B cell (primary cell): ENCODE data around the gene RNF112. TPM values are rescaled to one million over a fixed set of nuclear protein-coding genes. Genes with fewer than 3 reads are reported as not detected.

Source experiments
- ATAC-seq: fragments of 200-7000 bp; cut with Tn5 transposase; one replicate; pipeline ENCODE4 v1.10.0; 2021; ENCODE audit warnings: low read depth, mild to moderate bottlenecking, moderate number of reproducible peaks, moderate library complexity
- CTCF ChIA-PET: fragments of 350-600 bp; sonication (Branson Sonifier 250); formaldehyde crosslinking; loops from one replicate; lab custom pipeline; 2021; ENCODE audit warnings: antibody characterized with exemption, inconsistent platforms; lab: Charles Lee
- POLR2A ChIA-PET: fragments of 350-600 bp; sonication (Branson Sonifier 250); formaldehyde crosslinking; loops from one replicate; lab custom pipeline; 2021; ENCODE audit warnings: antibody characterized with exemption; lab: Charles Lee
- DNase-seq: peaks from one replicate; pipeline ENCODE4 v3.0.0; 2013
- H2AFZ ChIP-seq: 2 replicates; pipeline ENCODE4 v1.6.1; 2012; ENCODE audit warnings: mild to moderate bottlenecking, low read depth, low read length; ENCODE audit not compliant: insufficient read depth, poor library complexity, severe bottlenecking
- H3K27ac ChIP-seq, 2 donors: 1 replicate in 1 of 2; 2 replicates in 1 of 2; pipeline ENCODE4 v1.5.1; 2012 to 2013; ENCODE audit warnings: low read length in 2 of 2, mild to moderate bottlenecking in 2 of 2, moderate library complexity in 1 of 2
- H3K27me3 ChIP-seq, 4 experiments: fragments of 200-600 bp in 1 of 4; sonication (generic) in 1 of 4; replicated peaks in 1 of 4; 1 replicate in 2 of 4; 2 replicates in 2 of 4; pipeline versions ENCODE4 v1.6.1 to v1.7.0; 2013 to 2016; ENCODE audit warnings: low read length in 3 of 4, mild to moderate bottlenecking in 2 of 4, mixed read lengths in 1 of 4, moderate library complexity in 1 of 4; ENCODE audit not compliant: insufficient read depth in 4 of 4, control insufficient read depth in 3 of 4; ENCODE audit errors: control extremely low read depth in 1 of 4
- H3K36me3 ChIP-seq, 2 experiments: replicated peaks in 1 of 2; 1 replicate in 1 of 2; 2 replicates in 1 of 2; pipeline versions ENCODE4 v1.6.1 to v1.7.1; 2013; ENCODE audit warnings: low read length in 1 of 2; ENCODE audit not compliant: insufficient read depth in 2 of 2, control insufficient read depth in 1 of 2; ENCODE audit errors: control extremely low read depth in 1 of 2, extremely low read depth in 1 of 2
- H3K4me1 ChIP-seq, 2 donors: fragments of 200-600 bp in 1 of 2; sonication (generic) in 1 of 2; 1 replicate in 1 of 2; 2 replicates in 1 of 2; pipeline versions ENCODE4 v1.5.1 to v1.6.1; 2013 to 2017; ENCODE audit warnings: low read length in 2 of 2; ENCODE audit not compliant: control insufficient read depth in 2 of 2, insufficient read depth in 2 of 2
- H3K4me2 ChIP-seq: replicated peaks from 2 replicates; pipeline ENCODE3; 2012; ENCODE audit warnings: mild to moderate bottlenecking, low read depth, low read length; ENCODE audit not compliant: poor library complexity, severe bottlenecking
- H3K4me3 ChIP-seq, 5 experiments: fragments of 200-600 bp in 1 of 5; sonication (generic) in 1 of 5; 1 replicate in 3 of 5; 2 replicates in 2 of 5; pipeline versions ENCODE4 v1.5.1 to v1.7.0; 2011 to 2016; ENCODE audit warnings: low read length in 4 of 5, mild to moderate bottlenecking in 4 of 5, low read depth in 2 of 5, control low read depth in 1 of 5, moderate library complexity in 1 of 5; ENCODE audit not compliant: insufficient read depth in 1 of 5; ENCODE audit errors: control extremely low read depth in 1 of 5, extremely low read depth in 1 of 5
- H3K79me2 ChIP-seq: fragments of 200-600 bp; sonication (generic); one replicate; pipeline ENCODE4 v1.6.0; 2016; ENCODE audit warnings: low read length; ENCODE audit not compliant: control insufficient read depth, insufficient read depth
- H3K9ac ChIP-seq: fragments of 200-600 bp; sonication (generic); 2 replicates; pipeline ENCODE4 v1.6.1; 2017; ENCODE audit warnings: mild to moderate bottlenecking, low read length, moderate library complexity
- H3K9me3 ChIP-seq, 3 donors: one replicate each; pipeline versions ENCODE4 v1.6.1 to v1.7.1; 2013; ENCODE audit warnings: low read length in 2 of 3; ENCODE audit not compliant: control insufficient read depth in 2 of 3, insufficient read depth in 1 of 3; ENCODE audit errors: control extremely low read depth in 1 of 3
- H4K20me1 ChIP-seq: 2 replicates; pipeline ENCODE4 v1.6.0; 2012; ENCODE audit warnings: mild to moderate bottlenecking, low read length; ENCODE audit not compliant: insufficient read depth, control insufficient read depth, poor library complexity, severe bottlenecking
- H3K27ac Mint-ChIP-seq: one replicate; pipeline ENCODE4 v1.8.0; 2021; ENCODE audit warnings: mixed read lengths
- H3K27me3 Mint-ChIP-seq: one replicate; pipeline ENCODE4 v1.8.0; 2021; ENCODE audit warnings: mixed read lengths
- H3K4me1 Mint-ChIP-seq: one replicate; pipeline ENCODE4 v1.8.0; 2021; ENCODE audit warnings: mixed read lengths
- H3K4me3 Mint-ChIP-seq: one replicate; pipeline ENCODE4 v1.8.0; 2021; ENCODE audit warnings: mixed read lengths
- H3K9me3 Mint-ChIP-seq: one replicate; pipeline ENCODE4 v1.8.0; 2022; ENCODE audit warnings: mixed read lengths; ENCODE audit not compliant: insufficient read depth
- EZH2 ChIP-seq: IDR thresholded peaks from 2 replicates; pipeline ENCODE4 v1.6.1; 2012; ENCODE audit warnings: borderline replicate concordance, low read depth, mild to moderate bottlenecking, moderate library complexity, low read length; ENCODE audit not compliant: insufficient read depth, poor library complexity, severe bottlenecking
- WGBS: methylation state at CpG from one replicate; pipeline ENCODE4 v1.1.5; 2013; ENCODE audit warnings: missing lambda C conversion rate; ENCODE audit not compliant: insufficient coverage; 5-methylcytosine and 5-hydroxymethylcytosine counted together
- intact Hi-C: fragments of 100-400 bp; cut with micrococcal nuclease; formaldehyde crosslinking; loops from one replicate; pipeline ENCODE4 v1.10.0; 2022
- polyA plus RNA-seq: library from polyadenylated mRNA; depleted of rRNA; stranded (reverse); fragments of >200 nt; gene quantifications from 2 replicates; pipeline ENCODE4 v1.2.3, GENCODE V29; 2012
- total RNA-seq, 2 donors: library from RNA; stranded (reverse); fragments of 120-200 nt in 1 of 2; gene quantifications; 1 replicate in 1 of 2; 2 replicates in 1 of 2; pipeline versions ENCODE4 v1.2.3 to v1.2.4, GENCODE V29; 2013 to 2022
- TF ChIP-seq, protein P1 (sequence below): fragments of 200-600 bp; IDR thresholded peaks from one replicate; pipeline ENCODE4 v1.8.0; 2022; ENCODE audit warnings: antibody characterized with exemption, mild to moderate bottlenecking

The RNF112 gene
- total and polyA plus RNA-seq, 2 donors (not counting 1 experiment from before 2014, with no cell fraction given), result 0.30 to 0.62 TPM

DNA sequence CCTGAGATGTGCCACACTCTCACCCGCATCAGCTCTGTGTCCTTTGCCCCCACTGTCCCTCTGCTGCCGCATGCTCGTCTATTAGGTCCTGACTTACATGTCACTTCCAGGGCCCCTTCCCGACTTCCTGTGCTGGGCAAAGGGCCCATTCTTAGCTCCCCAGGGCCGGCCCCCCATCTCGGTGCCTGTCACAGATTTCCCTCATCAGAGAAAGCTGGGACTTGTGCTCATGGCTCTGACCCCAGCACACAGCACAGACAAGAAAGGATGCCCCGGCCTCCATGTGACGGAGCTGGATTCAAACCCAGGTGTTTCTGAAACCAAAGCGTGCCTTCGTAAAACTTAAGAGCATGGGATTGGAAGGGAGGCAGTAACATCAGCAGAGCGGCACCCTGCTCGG is 38.6 kb upstream of the RNF112 start:
- Histone ChIP-seq H3K27me3 (no peaks in the 10 kb centered on the region), H4K20me1 (no peaks in the 10 kb centered on the region), H3K27ac (no peak overlapping the region), H2AFZ (no peak overlapping the region), H3K4me2 (peak overlapping the region; percentile 31), H3K36me3 (peaks cover 0 to 4% of the 10 kb centered on the region in 2 experiments), H3K79me2 (peaks cover 22% of the 10 kb centered on the region), H3K4me1 (peaks cover 44 to 59% of the 10 kb centered on the region in 2 donors), H3K4me3 (no peak overlapping the region), H3K9ac (no peak overlapping the region), H3K9me3 (peaks cover 0 to 4% (median 0%) of the 10 kb centered on the region in 3 donors)
- WGBS, result 67% methylated on average over 11 of the region's 12 CpGs
- intact Hi-C loops, result loop anchor here (10.0 kb wide), 1 partner anchor 518 kb away; the partner anchor contains the start of gene PRPSAP2
- peaks cover 58% of the 10 kb centered on the region for H3K4me1 Mint-ChIP-seq
- H3K4me3 Mint-ChIP-seq, result no peak overlapping the region
- CTCF ChIA-PET, result interaction anchor here (1.2 to 4.1 kb wide), 2 partner anchors 9 to 394 kb away, joined by 3 to 22 read pairs; partner anchors contain the start of gene B9D1
- no peaks in the 10 kb centered on the region for H3K9me3 Mint-ChIP-seq
- DNase-seq (no peak), ATAC-seq (no peak)
- TF ChIP-seq, protein P1, sequence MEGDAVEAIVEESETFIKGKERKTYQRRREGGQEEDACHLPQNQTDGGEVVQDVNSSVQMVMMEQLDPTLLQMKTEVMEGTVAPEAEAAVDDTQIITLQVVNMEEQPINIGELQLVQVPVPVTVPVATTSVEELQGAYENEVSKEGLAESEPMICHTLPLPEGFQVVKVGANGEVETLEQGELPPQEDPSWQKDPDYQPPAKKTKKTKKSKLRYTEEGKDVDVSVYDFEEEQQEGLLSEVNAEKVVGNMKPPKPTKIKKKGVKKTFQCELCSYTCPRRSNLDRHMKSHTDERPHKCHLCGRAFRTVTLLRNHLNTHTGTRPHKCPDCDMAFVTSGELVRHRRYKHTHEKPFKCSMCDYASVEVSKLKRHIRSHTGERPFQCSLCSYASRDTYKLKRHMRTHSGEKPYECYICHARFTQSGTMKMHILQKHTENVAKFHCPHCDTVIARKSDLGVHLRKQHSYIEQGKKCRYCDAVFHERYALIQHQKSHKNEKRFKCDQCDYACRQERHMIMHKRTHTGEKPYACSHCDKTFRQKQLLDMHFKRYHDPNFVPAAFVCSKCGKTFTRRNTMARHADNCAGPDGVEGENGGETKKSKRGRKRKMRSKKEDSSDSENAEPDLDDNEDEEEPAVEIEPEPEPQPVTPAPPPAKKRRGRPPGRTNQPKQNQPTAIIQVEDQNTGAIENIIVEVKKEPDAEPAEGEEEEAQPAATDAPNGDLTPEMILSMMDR, result no peak
- TF ChIP-seq EZH2, result no peak
- H3K27me3 Mint-ChIP-seq, result no peaks in the 10 kb centered on the region
- POLR2A ChIA-PET, result no interaction called here
- no peak overlapping the region for H3K27ac Mint-ChIP-seq

DNA sequence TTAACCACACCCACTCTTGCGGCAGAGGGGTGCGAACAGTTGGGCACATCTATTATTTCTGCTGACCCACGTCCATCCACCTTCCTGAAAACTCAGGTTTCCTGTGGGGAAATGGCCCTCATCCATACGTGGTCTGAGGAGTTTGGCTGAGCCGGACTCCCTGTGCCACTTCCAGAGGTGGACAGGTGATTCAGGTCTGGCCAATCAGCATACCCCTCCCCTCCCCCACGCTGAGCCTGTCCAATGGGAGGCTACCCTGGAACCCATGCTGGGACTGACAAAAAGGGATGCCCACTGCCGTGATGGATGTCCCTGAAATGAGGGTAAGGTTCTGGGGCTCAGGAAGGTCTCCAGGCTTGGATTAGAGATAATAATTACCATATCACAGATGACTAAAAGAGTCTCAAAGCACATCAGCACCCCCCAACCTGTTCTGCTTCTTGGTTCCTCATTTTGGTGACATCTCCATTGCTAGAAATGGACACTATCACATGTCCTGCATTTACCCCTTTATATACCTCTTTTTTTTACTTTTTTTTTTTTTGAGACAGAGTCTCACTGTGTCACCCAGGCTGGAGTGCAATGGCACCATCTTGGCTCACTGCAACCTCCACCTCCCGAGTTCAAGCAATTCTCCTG is 38.0 kb upstream of the RNF112 start:
- ChIA-PET CTCF (interaction anchor here (4.1 kb wide), 1 partner anchor 10 kb away, joined by 22 read pairs; the partner anchor contains the start of gene B9D1), POLR2A (interaction anchor here (0.7 kb wide), 1 partner anchor 136 kb away, joined by 5 read pairs; no protein-coding TSS in a partner anchor)
- Mint-ChIP-seq H3K4me1 (peaks cover 60% of the 10 kb centered on the region), H3K4me3 (no peak overlapping the region), H3K27me3 (no peaks in the 10 kb centered on the region), H3K9me3 (no peaks in the 10 kb centered on the region), H3K27ac (no peak overlapping the region)
- H2AFZ ChIP-seq, result no peak overlapping the region
- intact Hi-C loops, result loop anchor here (10.0 kb wide), 1 partner anchor 518 kb away; the partner anchor contains the start of gene PRPSAP2
- peaks cover 22% of the 10 kb centered on the region for H3K79me2 ChIP-seq
- ATAC-seq (no peak), DNase-seq (no peak)
- 84% methylated on average over 6 of the region's 8 CpGs for WGBS
- peak overlapping the region; percentile 31 for H3K4me2 ChIP-seq
- no peaks in the 10 kb centered on the region for H3K27me3 ChIP-seq
- H3K27ac ChIP-seq, result no peak overlapping the region
- peaks cover 0 to 4% (median 0%) of the 10 kb centered on the region in 3 donors for H3K9me3 ChIP-seq
- H3K4me3 ChIP-seq, result no peak overlapping the region
- no peaks in the 10 kb centered on the region for H4K20me1 ChIP-seq
- peaks cover 0 to 4% of the 10 kb centered on the region in 2 experiments for H3K36me3 ChIP-seq
- H3K9ac ChIP-seq, result no peak overlapping the region
- TF ChIP-seq, protein P1, result no peak
- TF ChIP-seq EZH2, result no peak
- H3K4me1 ChIP-seq, result peaks cover 44 to 55% of the 10 kb centered on the region in 2 donors
